Glomerular visceral epithelial cell (primary cell): ENCODE measurements around the gene FTSJ1.

Source experiments
- DNase-seq: peaks from one replicate; pipeline ENCODE4 v3.0.0-alpha.2; 2016; ENCODE audit errors: extremely low spot score

Gene FTSJ1

GRCh38 chrX:48470110-48470832 is 5.7 kb upstream of the FTSJ1 start, which contains the start of gene SLC38A5:
SLC38A5 (minus strand) TSS chrX:48470260; CDS start chrX:48467924, 2,336 bp downstream.
- no peak for DNase-seq

GRCh38 chrX:48470833-48471118 is 5.2 kb upstream of the FTSJ1 start:
- DNase-seq = no peak

DNA sequence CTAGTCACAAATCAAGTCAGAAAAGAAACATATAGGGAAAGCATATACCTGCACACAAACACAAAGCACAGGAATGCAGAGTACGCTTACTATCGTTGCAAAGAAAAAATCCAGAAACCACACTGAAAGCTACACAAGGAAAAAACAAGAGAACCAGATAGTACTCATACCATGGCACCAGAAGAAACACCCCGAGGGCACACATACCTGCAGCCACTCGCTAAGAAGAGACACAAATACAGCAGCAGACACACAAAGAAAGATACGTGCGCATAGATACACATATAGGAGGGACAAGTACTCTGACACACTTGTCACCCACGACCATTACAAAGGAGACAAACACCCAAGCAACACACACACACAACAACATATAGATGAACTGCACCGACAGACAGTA is 4.5 kb upstream of the FTSJ1 start:
- DNase-seq = no peak

DNA sequence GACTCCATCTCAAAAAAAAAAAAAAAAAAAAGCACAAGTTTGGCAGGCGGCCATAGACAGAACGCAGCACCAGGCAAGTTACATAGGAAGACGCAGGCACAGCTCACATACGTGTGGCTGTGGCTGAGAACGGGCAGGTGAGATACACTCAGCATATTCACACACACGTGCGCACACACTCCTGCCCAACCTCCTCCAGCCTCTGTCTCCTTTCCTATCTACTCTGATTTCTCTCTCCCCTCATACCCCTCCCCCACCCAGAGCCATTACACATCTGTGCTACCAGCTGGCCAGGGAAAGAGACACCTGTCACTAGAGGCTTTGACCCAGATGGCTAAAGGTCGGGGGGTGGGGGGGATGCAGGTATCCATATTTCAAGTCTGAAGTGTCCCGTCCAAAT is 3.8 kb upstream of the FTSJ1 start:
- DNase-seq = no peak

DNA sequence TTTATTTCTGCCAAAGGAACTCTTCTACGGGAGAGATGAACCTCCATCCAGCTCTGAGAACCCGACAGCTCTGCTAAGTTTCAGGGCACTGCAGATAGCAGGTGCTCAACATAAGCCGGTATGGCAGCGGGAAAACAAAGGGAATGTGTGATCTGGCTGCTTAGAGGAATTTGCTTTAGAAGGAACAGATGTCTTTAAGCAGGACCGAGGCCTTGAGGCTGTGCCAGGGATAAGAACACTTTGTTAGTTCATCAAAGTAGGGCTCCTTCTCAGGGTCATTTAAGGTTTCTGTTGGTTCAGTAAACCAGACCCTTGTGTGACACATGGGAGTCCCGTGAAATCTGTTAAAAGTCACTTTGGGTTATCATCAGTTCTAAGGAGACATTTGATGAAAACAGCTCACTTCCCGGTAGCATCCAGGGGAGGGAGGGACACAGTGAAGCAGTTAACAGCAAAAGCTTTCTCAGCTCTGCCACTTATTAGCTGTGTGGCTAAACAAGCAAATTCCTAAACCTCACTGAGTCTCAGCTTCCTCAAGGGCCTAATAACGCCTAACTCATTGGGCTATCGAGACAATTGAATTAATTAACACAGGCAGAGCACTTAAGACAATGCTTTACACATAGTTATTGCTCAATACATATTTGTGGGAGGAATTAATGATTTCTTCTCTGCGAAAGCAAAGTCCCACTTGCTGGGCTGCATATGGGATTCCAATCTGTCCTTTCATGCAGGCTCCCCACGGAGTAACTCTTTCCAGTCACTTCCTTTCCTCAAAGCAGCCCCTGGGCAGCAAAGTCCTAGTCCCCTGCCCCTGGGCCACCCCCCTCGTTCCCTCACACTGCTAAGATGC is 2.9 kb upstream of the FTSJ1 start:
- DNase-seq = no peak

DNA sequence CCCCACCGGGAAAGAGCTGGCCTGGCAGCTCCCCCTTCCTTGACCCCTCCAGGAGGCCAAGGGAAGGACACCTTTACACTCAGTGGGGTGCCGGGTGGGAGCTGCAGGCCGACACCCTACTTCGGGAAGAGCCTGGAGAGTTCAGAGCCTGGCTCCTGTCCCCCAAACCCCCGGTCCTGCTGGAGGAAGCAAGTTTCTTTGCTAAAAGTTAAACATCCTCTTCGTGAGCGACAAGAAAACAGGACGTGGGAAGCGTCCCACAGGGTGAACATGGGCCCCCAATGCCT is 2.4 kb upstream of the FTSJ1 start:
- no peak for DNase-seq

DNA sequence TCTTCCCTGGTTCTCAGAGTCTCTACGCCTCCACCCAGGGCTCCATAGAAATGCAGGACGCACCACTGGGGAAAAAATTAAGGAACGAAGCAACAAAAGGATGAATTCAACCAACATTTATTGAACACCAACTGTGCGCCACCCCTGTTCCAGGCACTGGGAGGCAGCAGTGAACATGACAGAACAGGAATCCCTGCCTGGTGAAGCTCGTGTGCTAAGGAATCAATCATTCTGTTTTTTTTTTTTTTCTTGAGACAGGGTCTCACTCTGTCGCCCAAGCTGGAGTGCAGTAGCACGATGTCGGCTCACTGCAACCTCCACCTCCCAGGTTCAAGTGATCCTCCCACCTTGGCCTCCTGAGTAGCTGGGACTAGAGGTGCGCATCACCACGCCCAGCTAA is 1.9 kb upstream of the FTSJ1 start:
- DNase-seq = no peak

GRCh38 chrX:48474581-48474980 is 1.4 kb upstream of the FTSJ1 start:
- no peak for DNase-seq

DNA sequence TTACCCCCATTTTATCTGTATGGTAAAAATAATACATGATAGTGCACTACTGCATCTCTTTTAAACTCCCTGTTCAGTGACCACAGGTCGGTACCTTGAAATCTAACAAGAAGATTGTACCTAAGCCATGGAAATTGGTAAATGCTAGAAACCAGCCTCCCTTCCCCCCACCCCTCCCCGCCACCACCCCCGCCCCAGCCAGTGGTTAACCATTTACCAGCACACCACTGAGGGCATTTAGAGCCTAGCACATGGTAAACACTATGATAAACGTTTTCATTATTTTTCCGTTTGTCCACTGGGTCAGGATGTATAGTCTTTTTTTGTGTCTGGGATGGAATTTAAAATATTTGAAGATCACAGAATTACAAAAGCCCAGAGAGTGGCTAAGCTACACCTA is 703 bp upstream of the FTSJ1 start:
- peak; percentile 14 for DNase-seq

DNA sequence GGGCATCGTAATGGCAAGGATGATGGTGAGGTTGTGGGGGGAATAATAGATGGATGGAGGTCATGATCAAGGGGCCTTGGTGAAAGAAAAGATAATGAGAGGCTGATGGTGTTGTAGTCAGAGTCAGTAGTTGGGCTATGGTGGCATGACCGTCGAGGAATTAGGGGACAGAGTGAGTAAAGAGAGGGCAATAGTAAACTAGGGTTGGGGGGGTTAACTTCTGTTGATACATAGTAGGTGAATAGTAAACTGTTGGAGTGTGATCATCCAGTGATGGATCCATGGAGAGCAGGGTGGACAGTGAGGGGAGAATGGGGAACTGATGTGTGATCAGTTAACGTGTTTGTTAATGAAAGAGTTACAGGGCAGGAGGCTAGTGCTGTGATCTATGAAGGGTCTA is 920 bp downstream of the FTSJ1 start:
- DNase-seq = no peak

- DNase-seq = no peak
Observed at GRCh38 chrX:48477960-48478755, 2.2 kb downstream of the FTSJ1 start.

DNA sequence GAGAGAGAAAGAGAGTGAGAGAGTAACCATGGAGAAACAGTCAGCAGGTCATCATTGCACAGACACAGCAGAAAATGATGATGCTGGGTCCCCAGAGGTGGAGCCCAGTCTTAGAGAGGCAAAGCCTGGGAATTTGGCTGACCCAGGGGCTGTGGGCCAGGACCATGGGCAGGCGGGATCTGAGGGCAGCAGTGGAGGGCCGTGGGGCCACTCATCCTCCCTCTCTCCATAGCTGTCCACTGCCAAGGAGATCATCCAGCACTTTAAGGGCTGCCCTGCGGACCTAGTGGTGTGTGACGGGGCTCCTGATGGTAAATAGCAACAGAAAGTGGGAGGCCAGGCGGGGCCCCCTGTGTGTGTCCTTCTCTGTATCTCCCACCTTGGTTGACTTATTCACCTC is 2.8 kb downstream of the FTSJ1 start:
- DNase-seq = no peak

DNA sequence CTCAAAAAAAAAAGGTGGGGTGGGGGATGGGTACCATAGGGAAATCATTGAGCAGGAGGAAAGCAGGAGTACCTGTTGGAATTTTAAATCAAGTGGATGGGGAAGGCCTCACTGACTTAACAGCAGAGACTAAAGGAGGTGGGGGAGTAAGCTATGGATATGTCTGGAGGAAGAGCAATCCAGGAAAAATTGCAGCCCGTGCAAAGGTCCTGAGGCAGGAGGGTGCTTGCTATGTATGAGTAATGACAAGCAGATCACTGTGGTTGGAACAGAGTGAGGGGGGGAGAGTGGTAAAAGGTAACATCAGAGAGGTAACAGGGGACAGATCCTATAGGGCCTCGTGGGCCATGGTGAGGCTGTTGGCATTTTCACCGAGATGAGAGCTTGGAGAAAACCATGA is 4.1 kb downstream of the FTSJ1 start:
- DNase-seq = no peak

GRCh38 chrX:48480583-48480982 is 4.6 kb downstream of the FTSJ1 start:
- no peak for DNase-seq

- DNase-seq = no peak
Observed at GRCh38 chrX:48482526-48482925, 6.5 kb downstream of the FTSJ1 start.

- peak; percentile 98 for DNase-seq
Observed at GRCh38 chrX:48487362-48487798, 11.4 kb downstream of the FTSJ1 start.

DNA sequence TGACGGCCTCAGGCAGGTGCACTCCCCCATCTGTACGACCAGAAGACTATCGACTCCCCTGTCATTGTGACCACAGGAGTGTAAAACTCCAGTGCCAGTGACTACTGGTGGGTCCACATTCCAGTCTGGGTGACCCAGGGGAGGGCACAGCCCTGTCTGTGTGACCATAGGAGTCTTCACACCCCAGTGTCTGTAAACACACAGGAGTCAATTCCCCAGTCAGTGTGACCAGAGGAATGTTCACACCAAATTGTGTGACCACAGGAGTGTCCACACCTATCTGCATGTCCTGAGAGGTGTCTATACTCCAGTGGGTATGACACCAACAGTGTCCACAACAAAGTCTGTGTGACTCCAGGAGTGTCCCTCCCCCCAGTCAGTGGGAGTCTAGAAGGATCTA is 12.0 kb downstream of the FTSJ1 start:
- DNase-seq = no peak

DNA sequence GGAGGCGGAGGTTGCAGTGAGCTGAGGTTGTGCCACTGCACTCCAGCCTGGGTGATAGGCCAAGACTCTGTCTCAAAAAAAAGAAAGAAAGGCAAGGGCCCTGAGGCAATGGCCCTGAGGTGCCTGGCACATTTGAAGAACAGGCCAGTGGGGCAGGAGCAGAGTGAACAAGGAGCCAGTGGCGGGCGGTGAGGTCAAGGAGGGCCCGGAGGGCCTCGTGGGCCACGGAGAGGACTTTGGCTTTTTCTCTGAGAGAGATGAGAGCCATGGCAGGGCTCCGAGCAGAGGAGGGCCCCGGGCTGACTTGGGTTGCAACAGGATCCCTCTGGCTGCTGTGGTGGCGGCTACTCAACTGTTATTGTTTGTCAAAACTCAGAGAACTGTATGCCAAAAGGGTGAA is 13.3 kb downstream of the FTSJ1 start:
- DNase-seq = no peak

GRCh38 chrX:48489892-48490291 is 13.9 kb downstream of the FTSJ1 start:
- no peak for DNase-seq

DNA sequence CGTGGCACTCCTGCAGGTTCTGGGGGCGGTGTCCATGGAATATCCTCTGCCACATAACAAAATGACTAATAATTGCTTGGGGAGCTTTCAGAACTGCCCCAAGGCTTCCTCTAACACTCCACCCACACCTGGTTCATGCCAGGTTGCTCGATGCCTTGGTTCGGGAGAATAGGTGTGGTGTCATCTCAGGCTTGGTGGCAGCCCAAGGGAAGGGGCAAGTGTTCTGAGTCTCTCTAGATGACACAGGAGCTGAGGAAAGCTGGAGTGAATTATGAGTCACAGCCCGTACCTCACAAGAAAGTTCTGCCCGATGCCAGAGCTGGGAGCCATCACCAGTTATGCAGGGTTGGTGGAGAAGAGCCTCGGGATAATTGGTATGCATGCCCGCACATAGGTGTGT is 14.7 kb downstream of the FTSJ1 start:
- peak; percentile 39 for DNase-seq

GRCh38 chrX:48491809-48492208 is 15.8 kb downstream of the FTSJ1 start:
- no peak for DNase-seq

GRCh38 chrX:48492293-48492910 is 16.4 kb downstream of the FTSJ1 start:
- DNase-seq = peak; percentile 42
